GM15510 (cell line): Measurements from ENCODE around the gene DAB1.

ENCODE experiments used
- POLR2A ChIP-seq: IDR thresholded peaks from 3 replicates; pipeline ENCODE4 v1.6.1; 2011; ENCODE audit warnings: borderline replicate concordance; ENCODE audit not compliant: insufficient read length; ENCODE audit errors: extremely low read depth

DAB1 gene

DNA sequence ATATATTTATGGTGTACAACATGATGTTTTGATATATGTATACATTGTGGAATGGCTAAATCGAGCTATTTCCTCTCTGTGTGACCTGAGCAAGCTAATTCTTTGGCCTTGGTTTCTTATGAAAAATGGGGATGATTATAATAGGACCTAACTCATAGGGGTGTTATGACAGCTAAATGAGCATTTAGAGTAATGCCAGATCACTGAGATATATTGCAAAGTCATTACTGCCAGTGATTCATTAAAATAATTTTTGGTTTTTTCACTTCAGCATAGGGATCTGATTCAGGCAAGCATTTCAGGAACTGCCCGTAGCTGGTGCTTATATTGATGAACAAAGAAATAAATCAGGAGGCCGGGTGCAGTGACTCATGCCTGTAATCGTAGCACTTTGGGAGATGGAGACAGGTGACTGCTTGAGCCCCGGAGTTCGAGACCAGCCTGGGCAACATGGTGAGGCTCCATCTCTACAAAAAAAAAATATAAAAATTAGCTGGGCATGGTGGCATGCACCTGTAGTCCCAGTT, 30.7 kb downstream of the DAB1 start:
- no peak for TF ChIP-seq POLR2A

GRCh38 chr1:57385336-57385735, 38.5 kb downstream of the DAB1 start:
- TF ChIP-seq POLR2A, result no peak

DNA sequence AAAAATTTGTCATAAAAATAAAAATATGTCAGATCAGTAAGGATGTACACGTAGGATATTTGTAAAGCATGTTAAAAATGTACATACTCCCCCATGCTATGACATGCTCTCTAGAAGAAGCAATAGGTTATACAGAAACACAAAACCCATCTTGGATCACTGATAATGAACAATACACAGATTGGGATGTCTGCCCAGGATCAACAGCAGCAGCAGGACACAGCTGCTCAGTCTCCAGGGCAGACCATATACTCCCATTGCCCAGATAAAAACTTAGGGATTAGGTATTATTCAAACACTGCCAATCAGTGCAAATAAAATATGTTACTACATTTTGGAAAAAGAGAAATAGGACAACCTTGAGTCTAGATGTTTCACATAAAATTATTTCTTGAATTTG, 39.0 kb downstream of the DAB1 start:
- no peak for TF ChIP-seq POLR2A

- no peak for TF ChIP-seq POLR2A
These were observed 39.6 kb downstream of the DAB1 start for GRCh38 chr1:57384284-57384683.

- TF ChIP-seq POLR2A, result no peak
These were observed 42.0 kb downstream of the DAB1 start for GRCh38 chr1:57381871-57382270.

DNA sequence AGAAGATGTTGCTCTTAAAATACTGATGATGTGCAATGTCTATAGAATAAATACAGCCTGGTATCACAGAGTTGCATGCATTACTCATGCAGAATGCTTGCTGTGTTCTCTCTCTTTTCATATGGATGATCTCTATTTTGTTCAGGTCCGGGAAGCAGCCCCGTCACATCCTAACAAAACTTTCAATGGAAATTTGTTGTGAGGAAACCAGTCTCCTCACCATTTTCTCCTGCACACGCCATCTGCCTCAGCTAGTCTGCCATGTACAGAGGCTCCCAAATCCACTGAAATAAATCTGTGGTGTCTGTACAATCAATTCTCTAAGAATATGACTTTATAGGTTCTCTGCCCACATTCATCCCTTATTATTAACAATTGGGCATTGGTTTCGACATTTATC, 42.4 kb downstream of the DAB1 start:
- TF ChIP-seq POLR2A, result no peak

DNA sequence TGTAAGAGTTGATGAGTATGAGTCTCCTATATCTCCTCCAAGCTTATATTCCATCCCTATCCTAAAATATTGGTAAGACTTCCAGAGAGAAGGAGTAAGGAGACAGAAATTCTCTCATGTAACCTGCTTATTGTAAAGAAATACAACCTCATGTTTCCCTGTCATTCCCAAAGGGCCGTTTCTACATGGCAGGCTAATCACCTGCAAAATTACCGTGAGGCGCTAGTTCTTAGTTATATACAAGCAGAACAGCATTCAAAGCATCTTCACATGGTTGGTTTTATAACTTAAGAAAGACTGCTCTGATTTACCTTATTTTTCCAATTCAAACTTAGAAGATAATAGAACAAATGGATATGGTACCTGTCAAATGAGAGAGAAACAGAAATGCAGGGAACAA, 42.9 kb downstream of the DAB1 start:
- TF ChIP-seq POLR2A, result no peak

DNA sequence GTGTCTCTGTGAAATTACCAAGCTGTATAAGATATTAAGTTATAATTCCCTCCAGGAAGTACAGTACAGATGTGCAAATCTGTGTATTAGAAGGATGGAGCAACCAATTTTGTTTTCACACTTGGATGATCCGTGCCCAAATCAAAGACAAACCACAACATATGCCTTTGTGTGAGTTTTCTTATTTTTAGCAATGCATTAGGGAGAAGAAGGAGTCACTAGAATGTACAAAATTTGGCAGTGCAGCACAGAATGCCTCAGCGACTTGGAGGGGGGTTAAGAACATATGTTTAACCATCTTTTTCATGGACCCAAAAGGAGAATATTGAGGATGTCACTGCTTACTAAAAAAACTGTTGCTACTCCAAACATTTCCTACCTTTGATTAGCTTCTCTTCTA, 45.3 kb downstream of the DAB1 start:
- TF ChIP-seq POLR2A, result no peak

DNA sequence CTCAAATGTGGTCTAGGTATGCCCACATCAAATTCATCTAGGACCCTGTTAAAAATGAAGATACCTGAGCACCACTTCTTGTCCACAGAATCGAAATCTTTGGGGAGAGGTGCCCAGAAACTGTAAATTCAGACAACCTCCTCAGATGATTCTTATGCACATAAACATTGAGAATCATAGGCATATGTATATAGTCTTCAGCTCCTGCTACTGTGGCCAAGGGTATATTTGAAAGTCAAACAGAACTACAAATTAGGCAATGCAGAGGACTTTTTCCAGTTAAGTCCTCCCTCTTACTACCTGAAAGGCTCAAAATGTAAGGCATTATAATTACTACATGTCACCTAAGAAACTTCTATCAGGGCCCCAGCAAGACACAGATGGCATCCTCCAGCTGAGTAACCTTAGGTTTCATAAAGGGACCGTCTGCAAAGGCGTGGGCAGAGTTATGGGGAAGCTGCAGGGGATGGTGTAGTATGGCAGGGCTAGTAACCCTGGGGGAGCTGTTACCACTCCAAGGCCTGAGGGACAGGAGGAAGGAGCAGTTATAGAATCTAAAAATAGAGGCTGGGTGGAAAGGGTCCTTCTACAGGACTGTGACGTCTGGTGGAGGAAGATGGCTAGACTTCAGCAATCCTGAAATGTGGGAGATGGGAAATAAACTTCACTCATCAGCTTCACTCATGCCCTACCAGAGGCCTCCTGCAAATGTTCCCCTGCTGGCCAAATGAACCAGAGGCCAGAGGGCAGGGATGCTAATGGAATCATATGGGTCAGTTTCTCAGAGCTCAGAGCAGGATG, 46.3 kb downstream of the DAB1 start:
- TF ChIP-seq POLR2A, result no peak

- no peak for TF ChIP-seq POLR2A
These were observed 47.8 kb downstream of the DAB1 start for GRCh38 chr1:57376041-57376440.

DNA sequence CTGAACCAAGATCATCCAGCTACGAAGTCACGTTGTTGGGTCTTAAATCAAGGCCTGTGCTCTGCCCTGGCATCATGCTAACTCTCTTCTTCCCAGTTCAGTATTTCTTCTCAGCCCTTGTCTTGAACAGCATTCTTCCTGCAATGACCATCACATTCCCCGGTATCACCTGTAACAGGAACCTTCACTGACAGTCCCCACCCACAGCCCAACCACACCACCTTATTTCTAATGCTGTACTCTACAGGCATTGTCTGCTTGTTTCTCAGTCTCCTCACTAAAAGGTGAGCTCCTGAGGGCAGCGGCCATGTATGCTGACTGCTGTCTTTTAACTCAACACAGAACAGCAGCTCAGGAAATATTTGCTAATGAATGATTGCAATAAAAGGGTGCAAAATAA, 54.0 kb downstream of the DAB1 start:
- no peak for TF ChIP-seq POLR2A

- no peak for TF ChIP-seq POLR2A
These were observed 55.9 kb downstream of the DAB1 start for GRCh38 chr1:57367945-57368344.

- TF ChIP-seq POLR2A, result no peak
These were observed 60.2 kb downstream of the DAB1 start for GRCh38 chr1:57363643-57364042.

GRCh38 chr1:57363165-57363564, 60.7 kb downstream of the DAB1 start:
- no peak for TF ChIP-seq POLR2A

- TF ChIP-seq POLR2A, result no peak
These were observed 61.4 kb downstream of the DAB1 start for GRCh38 chr1:57362480-57362879.

DNA sequence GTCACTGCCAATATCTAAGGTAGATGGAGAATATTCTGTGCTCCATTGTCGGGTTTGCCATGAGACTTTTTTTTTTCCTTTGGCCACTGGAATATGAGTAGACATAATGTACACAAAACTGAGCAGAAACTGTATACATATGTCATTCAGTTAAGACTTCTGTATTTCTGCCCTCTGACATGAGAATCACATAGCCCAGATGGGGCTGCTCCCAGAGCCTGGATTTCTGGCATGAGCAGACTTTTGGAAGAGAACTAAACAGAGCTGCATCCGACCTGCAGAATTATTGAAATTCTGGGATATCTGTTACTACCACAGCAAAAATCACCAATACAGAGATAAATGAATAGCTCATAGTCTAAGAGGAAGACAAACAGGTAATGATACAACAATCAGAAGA, 62.3 kb downstream of the DAB1 start:
- no peak for TF ChIP-seq POLR2A
